SU-DHL-6 (cell line): ENCODE measurements around the gene SETMAR.

Source experiments
- EZH2phosphoT487 ChIP-seq: fragments of 200-600 bp; sonication (generic), shearing (Covaris generic); conservative IDR thresholded peaks from 2 replicates; pipeline ENCODE4 v1.6.1; 2018; ENCODE audit warnings: mild to moderate bottlenecking, antibody characterized with exemption, low read length, moderate library complexity, mixed read lengths
- TF ChIP-seq, protein P1 (sequence below): fragments of 200-600 bp; sonication (generic); IDR thresholded peaks from one replicate; pipeline ENCODE4 v1.5.1; 2017; ENCODE audit warnings: antibody characterized with exemption, mild to moderate bottlenecking, low read length, moderate library complexity; ENCODE audit not compliant: insufficient read depth, poor library complexity, severe bottlenecking

GRCh38 chr3:4306860-4307259, 3.7 kb downstream of the SETMAR start:
- TF ChIP-seq, protein P1, sequence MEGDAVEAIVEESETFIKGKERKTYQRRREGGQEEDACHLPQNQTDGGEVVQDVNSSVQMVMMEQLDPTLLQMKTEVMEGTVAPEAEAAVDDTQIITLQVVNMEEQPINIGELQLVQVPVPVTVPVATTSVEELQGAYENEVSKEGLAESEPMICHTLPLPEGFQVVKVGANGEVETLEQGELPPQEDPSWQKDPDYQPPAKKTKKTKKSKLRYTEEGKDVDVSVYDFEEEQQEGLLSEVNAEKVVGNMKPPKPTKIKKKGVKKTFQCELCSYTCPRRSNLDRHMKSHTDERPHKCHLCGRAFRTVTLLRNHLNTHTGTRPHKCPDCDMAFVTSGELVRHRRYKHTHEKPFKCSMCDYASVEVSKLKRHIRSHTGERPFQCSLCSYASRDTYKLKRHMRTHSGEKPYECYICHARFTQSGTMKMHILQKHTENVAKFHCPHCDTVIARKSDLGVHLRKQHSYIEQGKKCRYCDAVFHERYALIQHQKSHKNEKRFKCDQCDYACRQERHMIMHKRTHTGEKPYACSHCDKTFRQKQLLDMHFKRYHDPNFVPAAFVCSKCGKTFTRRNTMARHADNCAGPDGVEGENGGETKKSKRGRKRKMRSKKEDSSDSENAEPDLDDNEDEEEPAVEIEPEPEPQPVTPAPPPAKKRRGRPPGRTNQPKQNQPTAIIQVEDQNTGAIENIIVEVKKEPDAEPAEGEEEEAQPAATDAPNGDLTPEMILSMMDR: no peak
- no peak for TF ChIP-seq EZH2phosphoT487
